HepG2 (cell line): ENCODE measurements around the gene MUC6.

Source experiments
- AFF4 ChIP-seq: sonication (generic); formaldehyde crosslinking; IDR thresholded peaks from 2 replicates; pipeline ENCODE4 v1.4.0; 2020; ENCODE audit warnings: missing genetic modification reagents
- FOXP4 ChIP-seq: sonication (generic); formaldehyde crosslinking; IDR thresholded peaks from 2 replicates; pipeline ENCODE4 v1.4.0; 2020; ENCODE audit warnings: missing genetic modification reagents
- JUND ChIP-seq: sonication (generic); formaldehyde crosslinking; IDR thresholded peaks from 2 replicates; pipeline ENCODE4 v1.8.0; 2022; ENCODE audit warnings: mild to moderate bottlenecking, missing genetic modification reagents
- KDM1A ChIP-seq: IDR thresholded peaks from 2 replicates; pipeline ENCODE4 v1.6.1; 2016; ENCODE audit warnings: missing compliant biosample characterization
- PHB2 ChIP-seq: fragments of 450-650 bp; IDR thresholded peaks from 2 replicates; pipeline ENCODE4 v1.6.1; 2018; ENCODE audit not compliant: partially characterized antibody
- SP1 ChIP-seq, 2 experiments: fragments of 450-650 bp in 1 of 2; sonication (generic) in 1 of 2; formaldehyde crosslinking in 1 of 2; IDR thresholded peaks; 2 replicates each; pipeline versions ENCODE4 v1.4.0 to v1.6.1; 2016 to 2020; ENCODE audit warnings: missing genetic modification reagents in 1 of 2
- TCF7L2 ChIP-seq: IDR thresholded peaks from 2 replicates; pipeline ENCODE4 v1.6.1; 2011; ENCODE audit warnings: mild to moderate bottlenecking, low read depth, low read length, moderate library complexity
- ZEB1 ChIP-seq: IDR thresholded peaks from 2 replicates; pipeline ENCODE4 v1.6.1; 2012; ENCODE audit warnings: mild to moderate bottlenecking, low read depth, inconsistent platforms; ENCODE audit not compliant: insufficient replicate concordance
- ZNF24 ChIP-seq: fragments of 450-650 bp; IDR thresholded peaks from 2 replicates; pipeline ENCODE4 v1.6.1; 2017; ENCODE audit warnings: antibody characterized with exemption, mild to moderate bottlenecking
- ZNF354B ChIP-seq: sonication (generic); formaldehyde crosslinking; IDR thresholded peaks from 2 replicates; pipeline ENCODE4 v1.8.0; 2022; ENCODE audit warnings: mild to moderate bottlenecking, missing genetic modification reagents
- TF ChIP-seq, protein P1 (sequence below): sonication (generic); formaldehyde crosslinking; IDR thresholded peaks from 2 replicates; pipeline ENCODE4 v1.4.0; 2020; ENCODE audit warnings: missing genetic modification reagents, borderline replicate concordance
- TF ChIP-seq, protein P2 (sequence below): sonication (generic); formaldehyde crosslinking; IDR thresholded peaks from 2 replicates; pipeline ENCODE4 v1.5.0; 2020; ENCODE audit warnings: mild to moderate bottlenecking, missing genetic modification reagents, moderate library complexity
- TF ChIP-seq, protein P3 (sequence below), 2 experiments: IDR thresholded peaks; 2 replicates each; pipeline ENCODE4 v1.6.1; 2011 to 2012; ENCODE audit warnings: low read length in 2 of 2, borderline replicate concordance in 1 of 2, low read depth in 1 of 2, mild to moderate bottlenecking in 1 of 2, moderate library complexity in 1 of 2
- TF ChIP-seq, protein P4 (sequence below): sonication (generic); formaldehyde crosslinking; IDR thresholded peaks from 2 replicates; pipeline ENCODE4 v1.9.0; 2021; ENCODE audit warnings: missing genetic modification reagents, borderline replicate concordance

GRCh38 chr11:1033016-1033798 is 3.3 kb downstream of the MUC6 start:
- no peak for TF ChIP-seq KDM1A (CRISPR knock-in tag)
- no peak for TF ChIP-seq ZNF24
- TF ChIP-seq, protein P1, sequence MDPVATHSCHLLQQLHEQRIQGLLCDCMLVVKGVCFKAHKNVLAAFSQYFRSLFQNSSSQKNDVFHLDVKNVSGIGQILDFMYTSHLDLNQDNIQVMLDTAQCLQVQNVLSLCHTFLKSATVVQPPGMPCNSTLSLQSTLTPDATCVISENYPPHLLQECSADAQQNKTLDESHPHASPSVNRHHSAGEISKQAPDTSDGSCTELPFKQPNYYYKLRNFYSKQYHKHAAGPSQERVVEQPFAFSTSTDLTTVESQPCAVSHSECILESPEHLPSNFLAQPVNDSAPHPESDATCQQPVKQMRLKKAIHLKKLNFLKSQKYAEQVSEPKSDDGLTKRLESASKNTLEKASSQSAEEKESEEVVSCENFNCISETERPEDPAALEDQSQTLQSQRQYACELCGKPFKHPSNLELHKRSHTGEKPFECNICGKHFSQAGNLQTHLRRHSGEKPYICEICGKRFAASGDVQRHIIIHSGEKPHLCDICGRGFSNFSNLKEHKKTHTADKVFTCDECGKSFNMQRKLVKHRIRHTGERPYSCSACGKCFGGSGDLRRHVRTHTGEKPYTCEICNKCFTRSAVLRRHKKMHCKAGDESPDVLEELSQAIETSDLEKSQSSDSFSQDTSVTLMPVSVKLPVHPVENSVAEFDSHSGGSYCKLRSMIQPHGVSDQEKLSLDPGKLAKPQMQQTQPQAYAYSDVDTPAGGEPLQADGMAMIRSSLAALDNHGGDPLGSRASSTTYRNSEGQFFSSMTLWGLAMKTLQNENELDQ (CRISPR knock-in tag): no peak
- TF ChIP-seq, protein P2, sequence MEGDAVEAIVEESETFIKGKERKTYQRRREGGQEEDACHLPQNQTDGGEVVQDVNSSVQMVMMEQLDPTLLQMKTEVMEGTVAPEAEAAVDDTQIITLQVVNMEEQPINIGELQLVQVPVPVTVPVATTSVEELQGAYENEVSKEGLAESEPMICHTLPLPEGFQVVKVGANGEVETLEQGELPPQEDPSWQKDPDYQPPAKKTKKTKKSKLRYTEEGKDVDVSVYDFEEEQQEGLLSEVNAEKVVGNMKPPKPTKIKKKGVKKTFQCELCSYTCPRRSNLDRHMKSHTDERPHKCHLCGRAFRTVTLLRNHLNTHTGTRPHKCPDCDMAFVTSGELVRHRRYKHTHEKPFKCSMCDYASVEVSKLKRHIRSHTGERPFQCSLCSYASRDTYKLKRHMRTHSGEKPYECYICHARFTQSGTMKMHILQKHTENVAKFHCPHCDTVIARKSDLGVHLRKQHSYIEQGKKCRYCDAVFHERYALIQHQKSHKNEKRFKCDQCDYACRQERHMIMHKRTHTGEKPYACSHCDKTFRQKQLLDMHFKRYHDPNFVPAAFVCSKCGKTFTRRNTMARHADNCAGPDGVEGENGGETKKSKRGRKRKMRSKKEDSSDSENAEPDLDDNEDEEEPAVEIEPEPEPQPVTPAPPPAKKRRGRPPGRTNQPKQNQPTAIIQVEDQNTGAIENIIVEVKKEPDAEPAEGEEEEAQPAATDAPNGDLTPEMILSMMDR (CRISPR knock-in tag): no peak
- no peak for TF ChIP-seq ZEB1
- TF ChIP-seq, protein P3, sequence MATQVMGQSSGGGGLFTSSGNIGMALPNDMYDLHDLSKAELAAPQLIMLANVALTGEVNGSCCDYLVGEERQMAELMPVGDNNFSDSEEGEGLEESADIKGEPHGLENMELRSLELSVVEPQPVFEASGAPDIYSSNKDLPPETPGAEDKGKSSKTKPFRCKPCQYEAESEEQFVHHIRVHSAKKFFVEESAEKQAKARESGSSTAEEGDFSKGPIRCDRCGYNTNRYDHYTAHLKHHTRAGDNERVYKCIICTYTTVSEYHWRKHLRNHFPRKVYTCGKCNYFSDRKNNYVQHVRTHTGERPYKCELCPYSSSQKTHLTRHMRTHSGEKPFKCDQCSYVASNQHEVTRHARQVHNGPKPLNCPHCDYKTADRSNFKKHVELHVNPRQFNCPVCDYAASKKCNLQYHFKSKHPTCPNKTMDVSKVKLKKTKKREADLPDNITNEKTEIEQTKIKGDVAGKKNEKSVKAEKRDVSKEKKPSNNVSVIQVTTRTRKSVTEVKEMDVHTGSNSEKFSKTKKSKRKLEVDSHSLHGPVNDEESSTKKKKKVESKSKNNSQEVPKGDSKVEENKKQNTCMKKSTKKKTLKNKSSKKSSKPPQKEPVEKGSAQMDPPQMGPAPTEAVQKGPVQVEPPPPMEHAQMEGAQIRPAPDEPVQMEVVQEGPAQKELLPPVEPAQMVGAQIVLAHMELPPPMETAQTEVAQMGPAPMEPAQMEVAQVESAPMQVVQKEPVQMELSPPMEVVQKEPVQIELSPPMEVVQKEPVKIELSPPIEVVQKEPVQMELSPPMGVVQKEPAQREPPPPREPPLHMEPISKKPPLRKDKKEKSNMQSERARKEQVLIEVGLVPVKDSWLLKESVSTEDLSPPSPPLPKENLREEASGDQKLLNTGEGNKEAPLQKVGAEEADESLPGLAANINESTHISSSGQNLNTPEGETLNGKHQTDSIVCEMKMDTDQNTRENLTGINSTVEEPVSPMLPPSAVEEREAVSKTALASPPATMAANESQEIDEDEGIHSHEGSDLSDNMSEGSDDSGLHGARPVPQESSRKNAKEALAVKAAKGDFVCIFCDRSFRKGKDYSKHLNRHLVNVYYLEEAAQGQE (IDR thresholded peaks at IDR 0.05; ENCODE audit: borderline replicate concordance in 1 of 2, low read depth in 1 of 2, low read length in 2 of 2): no peak
- no peak for TF ChIP-seq PHB2
- no peak for TF ChIP-seq AFF4 (CRISPR knock-in tag)
- TF ChIP-seq, protein P4, sequence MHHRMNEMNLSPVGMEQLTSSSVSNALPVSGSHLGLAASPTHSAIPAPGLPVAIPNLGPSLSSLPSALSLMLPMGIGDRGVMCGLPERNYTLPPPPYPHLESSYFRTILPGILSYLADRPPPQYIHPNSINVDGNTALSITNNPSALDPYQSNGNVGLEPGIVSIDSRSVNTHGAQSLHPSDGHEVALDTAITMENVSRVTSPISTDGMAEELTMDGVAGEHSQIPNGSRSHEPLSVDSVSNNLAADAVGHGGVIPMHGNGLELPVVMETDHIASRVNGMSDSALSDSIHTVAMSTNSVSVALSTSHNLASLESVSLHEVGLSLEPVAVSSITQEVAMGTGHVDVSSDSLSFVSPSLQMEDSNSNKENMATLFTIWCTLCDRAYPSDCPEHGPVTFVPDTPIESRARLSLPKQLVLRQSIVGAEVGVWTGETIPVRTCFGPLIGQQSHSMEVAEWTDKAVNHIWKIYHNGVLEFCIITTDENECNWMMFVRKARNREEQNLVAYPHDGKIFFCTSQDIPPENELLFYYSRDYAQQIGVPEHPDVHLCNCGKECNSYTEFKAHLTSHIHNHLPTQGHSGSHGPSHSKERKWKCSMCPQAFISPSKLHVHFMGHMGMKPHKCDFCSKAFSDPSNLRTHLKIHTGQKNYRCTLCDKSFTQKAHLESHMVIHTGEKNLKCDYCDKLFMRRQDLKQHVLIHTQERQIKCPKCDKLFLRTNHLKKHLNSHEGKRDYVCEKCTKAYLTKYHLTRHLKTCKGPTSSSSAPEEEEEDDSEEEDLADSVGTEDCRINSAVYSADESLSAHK: no peak
- no peak for TF ChIP-seq FOXP4 (CRISPR knock-in tag)
- TF ChIP-seq JUND (CRISPR knock-in tag): no peak
- TF ChIP-seq TCF7L2: no peak
- no peak for TF ChIP-seq SP1 (IDR thresholded peaks at IDR 0.05)
- no peak for TF ChIP-seq SP1 (CRISPR knock-in tag; IDR thresholded peaks at IDR 0.05)
- no peak for TF ChIP-seq ZNF354B (CRISPR knock-in tag)
